CD4-positive, alpha-beta T cell (primary cell): ENCODE measurements around the gene TMEM184B. TPM values are rescaled to one million over a fixed set of nuclear protein-coding genes. Genes with fewer than 3 reads are reported as not detected.

Experiments used
- ATAC-seq: fragments of 200-7000 bp; cut with Tn5 transposase; one replicate; pipeline ENCODE4 v1.10.0; 2022; ENCODE audit warnings: mild to moderate bottlenecking; ENCODE audit not compliant: poor library complexity
- CTCF ChIA-PET: fragments of 350-600 bp; sonication (Branson Sonifier 250); formaldehyde crosslinking; loops from one replicate; lab custom pipeline; 2021; ENCODE audit warnings: antibody characterized with exemption, inconsistent platforms; lab: Charles Lee
- POLR2A ChIA-PET: fragments of 350-600 bp; sonication (Branson Sonifier 250); formaldehyde crosslinking; loops from one replicate; lab custom pipeline; 2021; ENCODE audit warnings: antibody characterized with exemption, inconsistent platforms; lab: Charles Lee
- DNase-seq, 14 experiments: peaks; one replicate each; pipeline ENCODE4 v3.0.0-alpha.2; 2013 to 2020; ENCODE audit warnings: mixed read lengths in 2 of 14
- H3K27ac ChIP-seq, 2 donors: one replicate each; pipeline versions ENCODE4 v1.5.1 to v1.7.0; 2013; ENCODE audit warnings: low read length in 2 of 2, low read depth in 1 of 2, mild to moderate bottlenecking in 1 of 2
- H3K27me3 ChIP-seq, 2 experiments: 1 replicate in 1 of 2; 2 replicates in 1 of 2; pipeline versions ENCODE4 v1.6.1 to v1.7.0; 2013; ENCODE audit warnings: low read length in 2 of 2, control low read depth in 1 of 2, mild to moderate bottlenecking in 1 of 2, moderate library complexity in 1 of 2; ENCODE audit not compliant: insufficient read depth in 2 of 2, control insufficient read depth in 1 of 2
- H3K36me3 ChIP-seq: one replicate; pipeline ENCODE4 v1.6.1; 2013; ENCODE audit warnings: low read length, control low read depth; ENCODE audit not compliant: insufficient read depth
- H3K4me1 ChIP-seq: one replicate; pipeline ENCODE4 v1.6.1; 2013; ENCODE audit warnings: low read length, control low read depth; ENCODE audit not compliant: insufficient read depth
- H3K4me3 ChIP-seq: one replicate; pipeline ENCODE4 v1.5.1; 2013; ENCODE audit warnings: mild to moderate bottlenecking, low read length, moderate library complexity
- H3K9me3 ChIP-seq, 2 experiments: 1 replicate in 1 of 2; 2 replicates in 1 of 2; pipeline versions ENCODE4 v1.6.1 to v1.7.0; 2013; ENCODE audit warnings: low read length in 2 of 2, mild to moderate bottlenecking in 2 of 2, control low read depth in 1 of 2, moderate library complexity in 1 of 2; ENCODE audit not compliant: control insufficient read depth in 1 of 2, insufficient read depth in 1 of 2
- H3K27ac Mint-ChIP-seq: one replicate; pipeline ENCODE4 v1.8.0; 2020; ENCODE audit warnings: mixed read lengths
- H3K27me3 Mint-ChIP-seq: one replicate; pipeline ENCODE4 v1.8.0; 2021; ENCODE audit warnings: mixed read lengths
- H3K36me3 Mint-ChIP-seq: one replicate; pipeline ENCODE4 v1.8.0; 2021; ENCODE audit warnings: low read depth, mixed read lengths
- H3K4me1 Mint-ChIP-seq: one replicate; pipeline ENCODE4 v1.8.0; 2021; ENCODE audit warnings: low read depth, mixed read lengths
- H3K4me3 Mint-ChIP-seq: one replicate; pipeline ENCODE4 v1.8.0; 2020; ENCODE audit warnings: mild to moderate bottlenecking, mixed read lengths
- H3K9me3 Mint-ChIP-seq: one replicate; pipeline ENCODE4 v1.8.0; 2020; ENCODE audit warnings: mixed read lengths
- intact Hi-C, 2 experiments: fragments of 100-400 bp; cut with DNase I in 1 of 2; cut with micrococcal nuclease in 1 of 2; formaldehyde crosslinking; loops; one replicate each; pipeline versions ENCODE4 v1.15.1 to v1.9.0; 2023 to 2025; cut with DNase I, micrococcal nuclease
- total RNA-seq, 174 experiments: library from RNA in 2 of 174; stranded (reverse) in 2 of 174; gene quantifications; one replicate each; pipeline ENCODE4 v1.2.3 and lab custom pipeline; 2021 to 2026
- TF ChIP-seq, protein P1 (sequence below): fragments of 200-600 bp; IDR thresholded peaks from one replicate; pipeline ENCODE4 v1.8.0; 2022; ENCODE audit warnings: antibody characterized with exemption, mild to moderate bottlenecking

Gene TMEM184B
- total RNA-seq, 2 experiments from 2014 or later, result 49.3 to 50.1 TPM

DNA sequence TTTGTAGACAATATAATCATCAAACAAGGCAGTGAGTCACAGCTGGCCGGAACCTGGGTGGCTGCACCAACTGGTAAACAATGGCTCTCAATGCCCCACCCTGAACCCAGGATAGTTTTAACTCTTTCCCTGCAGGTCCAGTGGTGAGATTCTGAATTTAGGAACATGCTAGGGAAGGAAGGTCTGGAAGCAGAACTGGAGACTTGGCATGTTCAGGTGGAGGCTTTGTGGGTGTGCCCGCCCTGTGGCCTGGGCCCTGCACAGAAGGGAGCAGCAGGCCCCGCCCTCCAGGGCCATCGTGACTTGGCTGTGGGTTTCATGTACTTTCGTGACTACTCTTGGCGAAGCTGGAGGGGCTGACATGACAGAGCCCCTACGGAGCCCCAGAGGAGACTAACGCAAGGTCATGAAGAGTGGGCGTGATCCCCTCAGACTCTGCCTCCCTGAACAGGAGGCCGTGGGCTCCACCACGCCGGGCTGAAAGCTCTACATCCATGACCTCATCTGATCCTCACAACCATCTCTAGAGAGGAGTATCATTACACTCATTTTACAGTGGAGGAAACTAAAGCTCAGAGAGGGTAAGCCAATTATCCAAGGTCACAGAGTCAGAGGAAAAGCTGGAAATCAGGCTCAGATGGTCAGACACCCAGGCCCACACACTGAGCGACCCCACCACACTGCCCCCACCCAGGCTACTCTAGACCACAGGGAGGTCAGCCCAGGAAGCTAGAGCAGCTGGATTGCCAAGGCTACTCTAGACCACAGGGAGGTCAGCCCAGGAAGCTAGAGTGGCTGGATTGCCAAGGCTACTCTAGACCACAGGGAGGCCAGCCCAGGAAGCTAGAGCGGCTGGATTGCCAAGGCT, 43.7 kb downstream of the TMEM184B start:
- TF ChIP-seq, protein P1, sequence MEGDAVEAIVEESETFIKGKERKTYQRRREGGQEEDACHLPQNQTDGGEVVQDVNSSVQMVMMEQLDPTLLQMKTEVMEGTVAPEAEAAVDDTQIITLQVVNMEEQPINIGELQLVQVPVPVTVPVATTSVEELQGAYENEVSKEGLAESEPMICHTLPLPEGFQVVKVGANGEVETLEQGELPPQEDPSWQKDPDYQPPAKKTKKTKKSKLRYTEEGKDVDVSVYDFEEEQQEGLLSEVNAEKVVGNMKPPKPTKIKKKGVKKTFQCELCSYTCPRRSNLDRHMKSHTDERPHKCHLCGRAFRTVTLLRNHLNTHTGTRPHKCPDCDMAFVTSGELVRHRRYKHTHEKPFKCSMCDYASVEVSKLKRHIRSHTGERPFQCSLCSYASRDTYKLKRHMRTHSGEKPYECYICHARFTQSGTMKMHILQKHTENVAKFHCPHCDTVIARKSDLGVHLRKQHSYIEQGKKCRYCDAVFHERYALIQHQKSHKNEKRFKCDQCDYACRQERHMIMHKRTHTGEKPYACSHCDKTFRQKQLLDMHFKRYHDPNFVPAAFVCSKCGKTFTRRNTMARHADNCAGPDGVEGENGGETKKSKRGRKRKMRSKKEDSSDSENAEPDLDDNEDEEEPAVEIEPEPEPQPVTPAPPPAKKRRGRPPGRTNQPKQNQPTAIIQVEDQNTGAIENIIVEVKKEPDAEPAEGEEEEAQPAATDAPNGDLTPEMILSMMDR, result no peak
- intact Hi-C loops, result no loop called here
- Histone ChIP-seq H3K27me3 (no peaks in the 10 kb centered on the region), H3K36me3 (peaks cover 69% of the 10 kb centered on the region), H3K27ac (peak overlapping the region in 1 of 2 donors; percentile 22), H3K4me1 (peaks cover 26% of the 10 kb centered on the region), H3K4me3 (no peak overlapping the region), H3K9me3 (no peaks in the 10 kb centered on the region)
- ChIA-PET CTCF (interaction anchor here (1.4 to 1.7 kb wide), 2 partner anchors 86 to 177 kb away, joined by 3 to 9 read pairs; no protein-coding TSS in a partner anchor), POLR2A (interaction anchor here (1.0 to 1.9 kb wide), 2 partner anchors 14 to 177 kb away, joined by 3 to 6 read pairs; no protein-coding TSS in a partner anchor)
- Mint-ChIP-seq H3K4me3 (no peak overlapping the region), H3K36me3 (peaks cover 58% of the 10 kb centered on the region), H3K4me1 (peaks cover 5% of the 10 kb centered on the region), H3K27me3 (no peaks in the 10 kb centered on the region), H3K9me3 (no peaks in the 10 kb centered on the region), H3K27ac (peak overlapping the region; percentile 58)
- ATAC-seq (peak; percentile 53), DNase-seq (peak in 1 of 14 experiments; percentile 32)

GRCh38 chr22:38228326-38228872, 44.4 kb downstream of the TMEM184B start:
- Mint-ChIP-seq H3K4me3 (no peak overlapping the region), H3K36me3 (peaks cover 58% of the 10 kb centered on the region), H3K4me1 (peaks cover 5% of the 10 kb centered on the region), H3K27ac (peak overlapping the region; percentile 58), H3K27me3 (no peaks in the 10 kb centered on the region), H3K9me3 (no peaks in the 10 kb centered on the region)
- DNase-seq (no peak), ATAC-seq (no peak)
- CTCF ChIA-PET, result interaction anchor here (1.7 kb wide), 1 partner anchor 85 kb away, joined by 3 read pairs; no protein-coding TSS in a partner anchor
- no peaks in the 10 kb centered on the region for H3K9me3 ChIP-seq
- no peak overlapping the region for H3K4me3 ChIP-seq
- TF ChIP-seq, protein P1, result no peak
- peaks cover 67% of the 10 kb centered on the region for H3K36me3 ChIP-seq
- no peaks in the 10 kb centered on the region for H3K27me3 ChIP-seq
- peaks cover 26% of the 10 kb centered on the region for H3K4me1 ChIP-seq
- intact Hi-C loops, result no loop called here
- H3K27ac ChIP-seq, result no peak overlapping the region
- POLR2A ChIA-PET, result interaction anchor here (1.0 to 1.9 kb wide), 2 partner anchors 14 to 176 kb away, joined by 3 to 6 read pairs; no protein-coding TSS in a partner anchor

- POLR2A ChIA-PET, result no interaction called here
- TF ChIP-seq, protein P1, result no peak
- H3K36me3 Mint-ChIP-seq, result peaks cover 47% of the 10 kb centered on the region
Measured at GRCh38 chr22:38226853-38227649, 45.8 kb downstream of the TMEM184B start.

More at GRCh38 chr22:38226853-38227649, 45.8 kb downstream of the TMEM184B start:
- Mint-ChIP-seq H3K9me3 (no peaks in the 10 kb centered on the region), H3K4me1 (peaks cover 5% of the 10 kb centered on the region), H3K27me3 (no peaks in the 10 kb centered on the region), H3K27ac (no peak overlapping the region), H3K4me3 (no peak overlapping the region)
- Histone ChIP-seq H3K36me3 (peaks cover 58% of the 10 kb centered on the region), H3K4me3 (no peak overlapping the region), H3K27me3 (no peaks in the 10 kb centered on the region), H3K27ac (no peak overlapping the region), H3K4me1 (peaks cover 26% of the 10 kb centered on the region), H3K9me3 (no peaks in the 10 kb centered on the region)
- CTCF ChIA-PET, result no interaction called here
- ATAC-seq (no peak), DNase-seq (no peak)
- intact Hi-C loops, result no loop called here
